Hindlimb muscle (tissue), 1 donor: Measurements from ENCODE around the gene DCUN1D1. TPM values are rescaled to one million over a fixed set of nuclear protein-coding genes. Genes with fewer than 3 reads are reported as not detected.

Experiments used
- DNase-seq: peaks from one replicate; pipeline ENCODE4 v3.0.0-alpha.2; 2013
- polyA plus RNA-seq: library from polyadenylated mRNA; unstranded; fragments of 120-200 nt; gene quantifications from one replicate; pipeline ENCODE4 v1.2.1, GENCODE V29; 2013; ENCODE audit not compliant: insufficient read length

Gene DCUN1D1
- polyA plus RNA-seq, 1 donor: 29.0 TPM

DNA sequence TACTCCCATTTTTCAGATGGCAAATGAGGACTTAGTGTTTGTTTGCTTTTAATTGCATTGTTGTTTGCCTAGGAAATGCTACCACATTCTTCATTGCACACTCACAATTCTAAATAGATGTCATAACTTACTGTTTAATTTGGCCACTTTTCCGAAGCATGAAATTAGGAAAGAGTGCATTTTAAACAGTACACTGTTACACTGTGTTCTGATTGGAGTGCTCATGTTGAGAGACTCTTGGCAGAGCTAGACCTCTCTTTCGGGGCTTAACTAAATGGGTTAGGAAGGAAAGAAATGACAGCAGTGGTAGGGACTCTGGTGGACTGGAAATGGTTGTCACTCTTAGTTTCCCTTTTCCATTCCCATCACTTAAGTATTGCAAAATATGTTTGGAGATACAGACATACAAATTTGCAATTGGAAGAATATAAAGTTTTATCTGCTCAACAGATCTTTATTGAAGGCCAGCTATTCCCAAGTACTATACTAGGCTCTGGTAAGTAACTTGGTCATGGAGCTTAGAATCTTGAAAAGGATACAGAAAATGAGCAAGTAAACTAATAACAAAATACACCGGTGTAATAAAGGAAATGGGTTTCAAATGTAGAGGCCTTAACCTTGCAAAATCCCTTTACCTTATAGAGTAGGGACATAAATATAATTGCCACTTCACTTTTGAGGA lies 90.2 kb downstream of the DCUN1D1 start:
- no peak for DNase-seq

Other genes starting within 250 kb of the DCUN1D1 start
- 39.7 TPM for gene ATP11B, start 187.0 kb downstream of the DCUN1D1 start, polyA plus RNA-seq
- gene MCCC1, start 119.0 kb upstream of the DCUN1D1 start, polyA plus RNA-seq: 16.1 TPM
- 0.28 TPM for gene LAMP3, start 182.2 kb upstream of the DCUN1D1 start, polyA plus RNA-seq